ENCODE results near the gene LTA4H.
"Not testable (repeated sequence)": the region's sequence is repeated elsewhere in the genome, so short reads cannot be mapped to it uniquely, and the experiment has no call there.

LTA4H gene

GRCh38 chr12:95975491-95975890 lies 59.9 kb downstream of the LTA4H start:
- H3K27me3 Mint-ChIP-seq = no peaks in the 10 kb centered on the region
- no peaks in the 10 kb centered on the region for H3K9me3 Mint-ChIP-seq (ENCODE audit: low read depth)
- H3K4me3 Mint-ChIP-seq = no peak overlapping the region
- H3K36me3 Mint-ChIP-seq = no peaks in the 10 kb centered on the region
- H3K4me1 Mint-ChIP-seq (ENCODE audit: low read depth) = no peaks in the 10 kb centered on the region
- no peak overlapping the region for H3K27ac Mint-ChIP-seq

- H3K27me3 Mint-ChIP-seq = no peaks in the 10 kb centered on the region
- H3K9me3 Mint-ChIP-seq (ENCODE audit: low read depth) = no peaks in the 10 kb centered on the region
- H3K36me3 Mint-ChIP-seq = no peaks in the 10 kb centered on the region
- H3K27ac Mint-ChIP-seq = no peak overlapping the region
- no peaks in the 10 kb centered on the region for H3K4me1 Mint-ChIP-seq (ENCODE audit: low read depth)
- H3K4me3 Mint-ChIP-seq = no peak overlapping the region
Observed at GRCh38 chr12:95974358-95974757, 61.0 kb downstream of the LTA4H start.

- Mint-ChIP-seq H3K4me3 (no peak overlapping the region), H3K9me3 (ENCODE audit: low read depth) (no peaks in the 10 kb centered on the region), H3K27ac (no peak overlapping the region), H3K27me3 (no peaks in the 10 kb centered on the region), H3K4me1 (ENCODE audit: low read depth) (no peaks in the 10 kb centered on the region), H3K36me3 (no peaks in the 10 kb centered on the region)
Observed at GRCh38 chr12:95972832-95973456, 62.4 kb downstream of the LTA4H start.

GRCh38 chr12:95970905-95971304 lies 64.5 kb downstream of the LTA4H start:
- H3K27ac Mint-ChIP-seq = no peak overlapping the region
- no peak overlapping the region for H3K4me3 Mint-ChIP-seq
- H3K27me3 Mint-ChIP-seq = no peaks in the 10 kb centered on the region
- no peaks in the 10 kb centered on the region for H3K9me3 Mint-ChIP-seq (ENCODE audit: low read depth)
- H3K4me1 Mint-ChIP-seq (ENCODE audit: low read depth) = no peaks in the 10 kb centered on the region
- peaks cover 5% of the 10 kb centered on the region for H3K36me3 Mint-ChIP-seq

- not testable (repeated sequence) for H3K27ac Mint-ChIP-seq; H3K4me3 Mint-ChIP-seq; H3K36me3 Mint-ChIP-seq; H3K4me1 Mint-ChIP-seq (ENCODE audit: low read depth); H3K9me3 Mint-ChIP-seq (ENCODE audit: low read depth); H3K27me3 Mint-ChIP-seq
Observed at GRCh38 chr12:95969116-95969515, 66.3 kb downstream of the LTA4H start.

- no peaks in the 10 kb centered on the region for H3K27me3 Mint-ChIP-seq
- no peaks in the 10 kb centered on the region for H3K9me3 Mint-ChIP-seq (ENCODE audit: low read depth)
- peaks cover 8% of the 10 kb centered on the region for H3K36me3 Mint-ChIP-seq
- H3K4me3 Mint-ChIP-seq = no peak overlapping the region
- H3K4me1 Mint-ChIP-seq (ENCODE audit: low read depth) = no peaks in the 10 kb centered on the region
- H3K27ac Mint-ChIP-seq = no peak overlapping the region
Observed at GRCh38 chr12:95967301-95967700, 68.1 kb downstream of the LTA4H start.

- H3K4me1 Mint-ChIP-seq (ENCODE audit: low read depth) = no peaks in the 10 kb centered on the region
- H3K4me3 Mint-ChIP-seq = no peak overlapping the region
- H3K27ac Mint-ChIP-seq = no peak overlapping the region
- no peaks in the 10 kb centered on the region for H3K9me3 Mint-ChIP-seq (ENCODE audit: low read depth)
- H3K27me3 Mint-ChIP-seq = no peaks in the 10 kb centered on the region
- peaks cover 10% of the 10 kb centered on the region for H3K36me3 Mint-ChIP-seq
Observed at GRCh38 chr12:95966287-95966870, 69.0 kb downstream of the LTA4H start.

GRCh38 chr12:95963096-95963495 lies 72.3 kb downstream of the LTA4H start:
- Mint-ChIP-seq H3K27me3 (no peaks in the 10 kb centered on the region), H3K36me3 (peaks cover 14% of the 10 kb centered on the region), H3K4me1 (ENCODE audit: low read depth) (no peaks in the 10 kb centered on the region), H3K27ac (no peak overlapping the region), H3K4me3 (no peak overlapping the region), H3K9me3 (ENCODE audit: low read depth) (no peaks in the 10 kb centered on the region)

GRCh38 chr12:95962222-95962621 lies 73.2 kb downstream of the LTA4H start:
- Mint-ChIP-seq H3K36me3 (peaks cover 14% of the 10 kb centered on the region), H3K27me3 (no peaks in the 10 kb centered on the region), H3K27ac (no peak overlapping the region), H3K9me3 (ENCODE audit: low read depth) (no peaks in the 10 kb centered on the region), H3K4me1 (ENCODE audit: low read depth) (no peaks in the 10 kb centered on the region), H3K4me3 (no peak overlapping the region)

- Mint-ChIP-seq H3K27ac (no peak overlapping the region), H3K9me3 (ENCODE audit: low read depth) (no peaks in the 10 kb centered on the region), H3K4me1 (ENCODE audit: low read depth) (no peaks in the 10 kb centered on the region), H3K4me3 (no peak overlapping the region), H3K36me3 (peaks cover 9% of the 10 kb centered on the region), H3K27me3 (no peaks in the 10 kb centered on the region)
Observed at GRCh38 chr12:95960241-95960640, 75.1 kb downstream of the LTA4H start.

GRCh38 chr12:95959107-95959506 lies 76.3 kb downstream of the LTA4H start:
- H3K27me3 Mint-ChIP-seq = no peaks in the 10 kb centered on the region
- H3K4me3 Mint-ChIP-seq = no peak overlapping the region
- H3K9me3 Mint-ChIP-seq (ENCODE audit: low read depth) = no peaks in the 10 kb centered on the region
- no peaks in the 10 kb centered on the region for H3K4me1 Mint-ChIP-seq (ENCODE audit: low read depth)
- H3K27ac Mint-ChIP-seq = no peak overlapping the region
- peaks cover 9% of the 10 kb centered on the region for H3K36me3 Mint-ChIP-seq

GRCh38 chr12:95956557-95957145 lies 78.7 kb downstream of the LTA4H start:
- H3K4me1 Mint-ChIP-seq (ENCODE audit: low read depth) = no peaks in the 10 kb centered on the region
- peaks cover 9% of the 10 kb centered on the region for H3K36me3 Mint-ChIP-seq
- no peak overlapping the region for H3K4me3 Mint-ChIP-seq
- no peaks in the 10 kb centered on the region for H3K9me3 Mint-ChIP-seq (ENCODE audit: low read depth)
- H3K27ac Mint-ChIP-seq = no peak overlapping the region
- no peaks in the 10 kb centered on the region for H3K27me3 Mint-ChIP-seq

- no peak overlapping the region for H3K4me3 Mint-ChIP-seq
Observed at GRCh38 chr12:95955549-95956159, 79.7 kb downstream of the LTA4H start.

GRCh38 chr12:95953000-95953399 lies 82.4 kb downstream of the LTA4H start:
- Mint-ChIP-seq H3K27me3 (no peaks in the 10 kb centered on the region), H3K36me3 (peaks cover 2% of the 10 kb centered on the region), H3K4me1 (ENCODE audit: low read depth) (no peaks in the 10 kb centered on the region), H3K9me3 (ENCODE audit: low read depth) (no peaks in the 10 kb centered on the region), H3K4me3 (no peak overlapping the region), H3K27ac (no peak overlapping the region)

More at GRCh38 chr12:95955549-95956159, 79.7 kb downstream of the LTA4H start:
- Mint-ChIP-seq H3K4me1 (ENCODE audit: low read depth) (no peaks in the 10 kb centered on the region), H3K27me3 (no peaks in the 10 kb centered on the region), H3K9me3 (ENCODE audit: low read depth) (no peaks in the 10 kb centered on the region), H3K36me3 (peaks cover 6% of the 10 kb centered on the region), H3K27ac (no peak overlapping the region)

GRCh38 chr12:95951515-95951914 lies 83.9 kb downstream of the LTA4H start:
- Mint-ChIP-seq H3K36me3 (peaks cover 2% of the 10 kb centered on the region), H3K9me3 (ENCODE audit: low read depth) (no peaks in the 10 kb centered on the region), H3K4me3 (no peak overlapping the region), H3K27ac (no peak overlapping the region), H3K4me1 (ENCODE audit: low read depth) (no peaks in the 10 kb centered on the region), H3K27me3 (no peaks in the 10 kb centered on the region)

Data from activated naive CD8-positive, alpha-beta T cell (primary cell).